Prostate gland (tissue), 2 donors: ENCODE data around the gene B3GNT4.

Source experiments
- POLR2A ChIP-seq: fragments of 450-650 bp; IDR thresholded peaks from one replicate; pipeline ENCODE4 v1.6.1; 2016; ENCODE audit warnings: antibody characterized with exemption, mild to moderate bottlenecking
- TF ChIP-seq, protein P1 (sequence below), 4 experiments: fragments of 200-600 bp in 2 of 4; fragments of 450-650 bp in 2 of 4; sonication (generic) in 2 of 4; IDR thresholded peaks; 1 replicate in 3 of 4; 2 replicates in 1 of 4; pipeline ENCODE4 v1.5.1; 2016 to 2019; ENCODE audit warnings: antibody characterized with exemption in 4 of 4, mild to moderate bottlenecking in 2 of 4, moderate library complexity in 2 of 4

DNA sequence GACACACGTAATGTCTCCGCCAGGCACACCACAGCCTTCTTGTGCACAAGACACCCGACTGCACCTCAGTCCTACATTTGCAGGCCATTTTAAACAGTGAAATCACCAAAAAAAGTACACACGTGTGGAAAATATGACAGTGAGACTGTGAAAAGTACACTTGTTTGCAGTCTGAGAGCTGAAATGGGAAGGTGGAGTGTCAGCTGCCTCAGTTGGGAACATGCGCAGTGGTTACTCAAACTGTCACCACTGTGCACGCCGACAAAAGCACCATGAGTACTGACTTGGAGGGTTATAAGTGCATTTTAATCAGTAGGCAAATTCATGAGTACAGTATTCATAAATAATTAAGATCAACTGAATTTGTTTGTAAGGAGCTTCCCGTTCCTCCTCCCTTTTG lies 47.0 kb downstream of the B3GNT4 start:
- TF ChIP-seq, protein P1, sequence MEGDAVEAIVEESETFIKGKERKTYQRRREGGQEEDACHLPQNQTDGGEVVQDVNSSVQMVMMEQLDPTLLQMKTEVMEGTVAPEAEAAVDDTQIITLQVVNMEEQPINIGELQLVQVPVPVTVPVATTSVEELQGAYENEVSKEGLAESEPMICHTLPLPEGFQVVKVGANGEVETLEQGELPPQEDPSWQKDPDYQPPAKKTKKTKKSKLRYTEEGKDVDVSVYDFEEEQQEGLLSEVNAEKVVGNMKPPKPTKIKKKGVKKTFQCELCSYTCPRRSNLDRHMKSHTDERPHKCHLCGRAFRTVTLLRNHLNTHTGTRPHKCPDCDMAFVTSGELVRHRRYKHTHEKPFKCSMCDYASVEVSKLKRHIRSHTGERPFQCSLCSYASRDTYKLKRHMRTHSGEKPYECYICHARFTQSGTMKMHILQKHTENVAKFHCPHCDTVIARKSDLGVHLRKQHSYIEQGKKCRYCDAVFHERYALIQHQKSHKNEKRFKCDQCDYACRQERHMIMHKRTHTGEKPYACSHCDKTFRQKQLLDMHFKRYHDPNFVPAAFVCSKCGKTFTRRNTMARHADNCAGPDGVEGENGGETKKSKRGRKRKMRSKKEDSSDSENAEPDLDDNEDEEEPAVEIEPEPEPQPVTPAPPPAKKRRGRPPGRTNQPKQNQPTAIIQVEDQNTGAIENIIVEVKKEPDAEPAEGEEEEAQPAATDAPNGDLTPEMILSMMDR (IDR thresholded peaks at IDR 0.05), result no peak
- no peak for TF ChIP-seq POLR2A
